ENCODE results near the gene DUSP9.
"Not testable (repeated sequence)": the region's sequence is repeated elsewhere in the genome, so short reads cannot be mapped to it uniquely, and the experiment has no call there.

Gene DUSP9

GRCh38 chrX:153693216-153694086 lies 46.4 kb downstream of the DUSP9 start:
- DNase-seq (ENCODE audit: low read depth): no peak
- no peak for TF ChIP-seq CTCF (conservative IDR thresholded peaks at IDR 0.05; ENCODE audit: low read depth, low read length)
- no peak overlapping the region for H3K4me3 ChIP-seq (ENCODE audit: low read depth, low read length)

- DNase-seq (ENCODE audit: low read depth); H3K4me3 ChIP-seq (ENCODE audit: low read depth, low read length): not testable (repeated sequence)
Measured at GRCh38 chrX:153694256-153694655, 47.3 kb downstream of the DUSP9 start.

- H3K4me3 ChIP-seq (ENCODE audit: low read depth, low read length): no peak overlapping the region
- TF ChIP-seq CTCF (conservative IDR thresholded peaks at IDR 0.05; ENCODE audit: low read depth, low read length): no peak
- no peak for DNase-seq (ENCODE audit: low read depth)
Measured at GRCh38 chrX:153694687-153695270, 47.8 kb downstream of the DUSP9 start.

GRCh38 chrX:153696100-153696499 lies 49.1 kb downstream of the DUSP9 start:
- TF ChIP-seq CTCF (conservative IDR thresholded peaks at IDR 0.05; ENCODE audit: low read depth, low read length): no peak
- H3K4me3 ChIP-seq (ENCODE audit: low read depth, low read length): no peak overlapping the region
- DNase-seq (ENCODE audit: low read depth): no peak

GRCh38 chrX:153696538-153696937 lies 49.5 kb downstream of the DUSP9 start:
- DNase-seq (ENCODE audit: low read depth); H3K4me3 ChIP-seq (ENCODE audit: low read depth, low read length): not testable (repeated sequence)

- H3K4me3 ChIP-seq (ENCODE audit: low read depth, low read length); DNase-seq (ENCODE audit: low read depth): not testable (repeated sequence)
Measured at GRCh38 chrX:153696986-153697722, 50.2 kb downstream of the DUSP9 start.

GRCh38 chrX:153697924-153698865 lies 51.2 kb downstream of the DUSP9 start:
- TF ChIP-seq CTCF (conservative IDR thresholded peaks at IDR 0.05; ENCODE audit: low read depth, low read length): no peak
- no peak for DNase-seq (ENCODE audit: low read depth)
- no peak overlapping the region for H3K4me3 ChIP-seq (ENCODE audit: low read depth, low read length)

GRCh38 chrX:153699210-153699783 lies 52.3 kb downstream of the DUSP9 start:
- DNase-seq (ENCODE audit: low read depth); H3K4me3 ChIP-seq (ENCODE audit: low read depth, low read length): not testable (repeated sequence)

- H3K4me3 ChIP-seq (ENCODE audit: low read depth, low read length); DNase-seq (ENCODE audit: low read depth): not testable (repeated sequence)
Measured at GRCh38 chrX:153699784-153700371, 52.9 kb downstream of the DUSP9 start.
